Activated CD4-positive, alpha-beta T cell treated with anti-CD3 and anti-CD28 coated beads, Interleukin-2, Interleukin-4, amounts not matched to agents 100 ng/mL and 50 ng/mL, durations not matched to agents 16 hours and 8 hours (primary cell): ENCODE data around the gene LRFN3.
"Not testable (repeated sequence)": the region's sequence is repeated elsewhere in the genome, so short reads cannot be mapped to it uniquely, and the experiment has no call there.

Experiments used
- DNase-seq: peaks from one replicate; pipeline ENCODE4 v3.0.0-alpha.2; 2020; ENCODE audit warnings: low spot score

The LRFN3 gene

DNA sequence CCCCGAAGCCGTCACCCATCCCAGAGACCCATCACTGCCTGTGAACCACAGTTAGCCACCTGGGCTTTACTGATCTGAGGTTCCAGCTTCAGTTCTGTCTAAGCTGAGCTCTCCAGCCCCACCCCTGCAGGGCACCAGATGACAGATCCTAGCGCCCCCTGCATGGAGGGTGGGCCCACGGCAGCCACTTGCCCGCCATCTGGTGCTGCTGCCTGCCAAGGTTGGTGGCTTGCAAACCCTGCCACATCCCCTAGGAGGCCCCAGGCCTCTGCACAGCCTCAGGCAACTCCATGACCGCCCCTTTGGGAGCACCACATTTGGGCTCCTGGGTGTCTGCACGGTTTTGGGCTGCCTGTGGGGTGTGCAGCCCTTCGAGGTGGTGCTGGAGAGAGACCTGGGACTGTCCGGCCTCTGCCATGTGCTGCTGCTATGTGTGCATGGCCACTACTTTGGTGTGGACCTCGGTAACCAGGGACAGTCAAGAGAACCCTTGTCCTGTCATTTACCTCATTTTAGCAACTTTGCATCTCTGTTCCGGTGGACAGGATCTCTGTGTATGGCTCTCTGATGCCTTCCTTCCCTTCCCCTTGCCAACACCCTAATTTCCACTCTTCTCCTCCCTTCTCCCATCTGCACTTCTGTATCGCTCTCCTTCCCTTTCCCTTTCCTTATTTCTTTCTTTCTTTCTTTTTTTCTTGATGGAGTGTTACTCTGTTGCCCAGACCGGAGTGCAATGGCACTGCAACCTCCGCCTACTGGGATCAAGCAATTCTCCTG, 41.5 kb downstream of the LRFN3 start:
- peak; percentile 31 for DNase-seq

DNA sequence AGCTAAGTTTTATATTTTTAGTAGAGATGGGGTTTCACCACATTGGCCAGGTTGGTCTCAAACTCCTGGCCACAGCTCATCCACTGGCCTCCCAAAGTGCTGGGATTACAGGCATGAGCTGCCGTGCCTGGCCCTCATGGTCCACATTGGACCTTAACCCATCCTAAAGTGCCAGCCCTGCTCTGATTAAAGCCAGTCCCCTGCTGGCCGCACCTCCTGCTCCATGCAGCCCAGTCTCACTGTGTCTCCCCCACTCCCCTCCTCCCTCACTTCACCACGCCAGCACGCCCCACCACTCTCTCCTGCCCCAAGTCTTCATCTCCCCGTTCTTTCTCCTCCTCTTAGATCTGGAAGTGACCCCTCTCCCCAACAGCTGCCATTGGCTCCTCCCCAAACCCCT, 42.1 kb downstream of the LRFN3 start:
- DNase-seq: no peak

DNA sequence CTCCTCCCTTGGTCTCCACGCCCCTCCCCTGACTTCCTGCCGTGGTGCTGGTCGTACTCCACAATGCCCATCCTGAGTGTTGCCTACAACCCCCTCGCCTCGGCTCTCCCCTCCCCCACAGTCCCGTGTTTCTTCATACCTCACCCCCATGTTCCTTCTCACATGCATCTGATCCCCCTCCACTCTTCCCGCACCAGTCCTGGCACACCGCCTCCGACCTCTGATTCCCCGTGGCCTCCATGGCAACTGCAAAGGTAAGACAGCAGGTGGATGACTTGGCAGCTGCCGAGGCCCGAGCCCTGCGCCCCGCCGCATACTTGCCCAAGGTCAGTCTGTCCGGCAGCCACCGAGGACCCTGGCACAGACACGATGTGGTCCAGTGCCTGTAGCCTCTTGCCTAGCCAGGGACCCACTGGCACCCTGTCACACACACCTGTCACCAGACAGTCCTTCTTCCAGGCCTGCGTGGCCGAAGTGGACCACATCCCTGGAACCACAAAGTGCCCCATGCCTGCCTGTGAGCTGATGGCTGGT, 42.7 kb downstream of the LRFN3 start:
- DNase-seq: no peak

DNA sequence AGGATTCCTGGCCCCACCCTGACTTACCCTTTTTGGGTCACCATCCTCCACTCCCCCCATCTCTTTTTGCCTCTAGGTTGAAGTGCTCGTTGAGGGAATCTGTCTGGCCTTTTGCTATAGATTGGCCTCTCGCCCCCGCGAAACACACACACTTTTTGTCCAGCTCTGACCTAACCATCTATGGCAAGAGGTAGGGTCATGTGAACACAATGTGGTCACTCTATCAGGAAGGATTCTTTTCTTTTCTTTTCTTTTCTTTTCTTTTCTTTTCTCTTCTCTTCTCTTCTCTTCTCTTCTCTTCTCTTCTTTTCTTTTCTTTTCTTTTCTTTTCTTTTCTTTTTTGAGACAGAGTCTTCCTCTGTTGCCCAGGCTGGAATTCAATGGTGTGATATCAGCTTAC, 44.8 kb downstream of the LRFN3 start:
- DNase-seq: not testable (repeated sequence)

DNA sequence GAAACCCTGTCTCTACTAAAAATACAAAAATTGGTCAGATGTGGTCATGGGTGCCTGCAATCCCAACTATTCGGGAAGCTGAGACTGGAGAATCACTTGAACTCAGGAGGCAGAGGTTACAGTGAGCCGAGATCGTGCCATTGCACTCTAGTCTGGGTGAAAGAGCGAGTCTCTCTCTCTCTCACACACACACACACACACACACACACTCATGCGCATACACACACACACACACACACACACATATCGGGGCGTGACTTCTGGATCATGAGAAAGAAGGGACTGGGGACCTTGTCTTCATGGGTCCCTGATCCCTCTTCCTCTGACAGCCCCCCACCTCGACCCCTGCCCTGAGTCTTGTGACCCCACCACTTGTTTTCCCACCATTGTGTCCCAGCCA, 47.0 kb downstream of the LRFN3 start:
- no peak for DNase-seq

DNA sequence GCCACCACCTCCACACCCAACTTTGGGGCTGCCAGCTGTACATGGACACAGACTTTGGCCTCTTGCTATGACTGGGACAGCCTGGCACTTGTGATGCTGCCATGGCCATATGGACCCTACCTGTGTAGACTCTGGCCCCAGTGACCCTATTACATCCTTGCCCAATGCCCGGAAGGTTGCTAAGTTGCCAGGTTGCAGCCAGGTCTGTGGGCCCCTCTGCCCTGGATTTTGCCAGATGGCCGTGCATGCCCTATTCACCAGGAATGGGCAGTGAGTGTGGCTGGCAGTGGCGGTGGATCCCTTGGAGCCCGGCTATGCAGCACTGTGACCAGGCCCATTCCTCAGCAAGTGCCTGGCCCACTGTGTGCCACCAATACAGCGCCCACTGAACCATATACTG, 49.9 kb downstream of the LRFN3 start:
- no peak for DNase-seq

DNA sequence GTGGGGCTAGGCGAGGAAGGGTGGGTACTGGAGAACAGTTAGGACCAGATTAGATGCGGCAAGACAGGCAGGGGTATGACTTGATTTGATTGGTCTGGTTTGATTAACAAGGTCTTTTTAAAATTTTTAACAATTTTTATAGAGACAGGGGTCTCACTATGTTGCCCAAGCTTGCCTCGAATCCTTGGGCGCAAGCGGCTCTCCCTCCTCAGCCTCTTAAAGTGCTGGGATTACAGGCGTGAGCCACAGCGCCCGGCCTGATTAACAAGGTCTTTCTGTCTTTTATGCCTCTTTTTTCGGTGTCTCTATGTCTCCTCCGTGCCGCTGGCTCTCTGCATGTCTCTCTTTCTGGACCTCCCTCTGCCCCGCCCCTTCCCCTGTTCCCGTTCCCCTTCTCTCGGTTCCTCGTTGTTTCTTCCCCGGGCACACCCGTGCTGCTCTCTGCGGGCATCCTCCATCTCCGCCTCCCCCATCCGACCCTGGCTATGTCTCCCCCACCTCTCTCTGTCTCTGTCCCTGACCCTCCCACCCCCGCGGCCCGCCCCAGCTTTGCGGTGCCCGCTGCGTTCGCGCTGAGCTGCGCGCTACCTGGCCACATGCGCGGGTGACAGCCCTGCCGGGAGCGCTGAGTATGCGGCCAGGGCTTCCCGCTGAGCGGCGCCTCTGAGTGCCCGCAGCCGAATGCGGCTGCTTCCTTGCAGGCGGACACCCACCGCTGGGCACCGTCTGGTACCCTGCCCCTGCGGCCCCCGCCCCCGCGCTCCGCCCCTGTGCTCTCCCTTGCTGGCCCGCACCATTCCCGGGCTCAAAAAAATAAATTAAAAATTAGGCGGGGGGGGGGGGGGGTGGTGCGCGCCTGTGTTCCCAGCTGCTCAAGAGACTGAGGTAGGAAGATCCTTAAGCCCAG, 50.7 kb downstream of the LRFN3 start:
- DNase-seq: no peak

DNA sequence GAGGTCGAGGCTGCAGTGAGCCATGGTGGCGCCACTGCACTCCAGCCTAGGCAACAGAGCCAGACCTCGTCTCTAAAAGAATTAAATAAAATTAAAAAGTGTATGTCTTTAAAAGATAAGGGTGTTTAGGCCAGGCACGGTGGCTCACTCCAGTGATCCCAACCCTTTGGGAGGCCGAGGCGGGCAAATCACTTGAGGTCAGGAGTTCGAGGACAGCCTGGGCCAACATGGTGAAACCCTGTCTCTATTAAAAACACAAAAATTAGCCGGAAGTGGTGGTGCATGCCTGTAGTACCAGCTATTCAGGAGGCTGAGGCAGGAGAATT, 51.4 kb downstream of the LRFN3 start:
- DNase-seq: no peak

DNA sequence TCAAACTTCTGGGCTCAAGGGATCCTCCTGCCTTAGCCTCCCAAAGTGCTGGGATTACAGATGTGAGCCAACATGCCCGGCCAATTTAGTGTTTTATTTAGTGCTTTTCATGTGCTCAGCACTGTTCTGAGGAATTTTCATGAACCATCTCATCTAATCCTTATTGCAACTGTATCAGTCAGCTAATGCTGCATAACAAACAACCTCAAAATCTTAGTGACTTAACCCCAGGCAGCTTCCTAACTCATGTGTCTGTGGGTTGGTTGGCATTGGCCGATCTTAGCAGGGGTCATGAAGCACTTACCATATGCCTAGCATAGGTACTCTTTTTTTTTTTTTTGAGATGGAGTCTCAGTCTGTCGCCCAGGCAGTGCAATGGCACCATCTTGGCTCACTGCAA, 52.6 kb downstream of the LRFN3 start:
- no peak for DNase-seq

DNA sequence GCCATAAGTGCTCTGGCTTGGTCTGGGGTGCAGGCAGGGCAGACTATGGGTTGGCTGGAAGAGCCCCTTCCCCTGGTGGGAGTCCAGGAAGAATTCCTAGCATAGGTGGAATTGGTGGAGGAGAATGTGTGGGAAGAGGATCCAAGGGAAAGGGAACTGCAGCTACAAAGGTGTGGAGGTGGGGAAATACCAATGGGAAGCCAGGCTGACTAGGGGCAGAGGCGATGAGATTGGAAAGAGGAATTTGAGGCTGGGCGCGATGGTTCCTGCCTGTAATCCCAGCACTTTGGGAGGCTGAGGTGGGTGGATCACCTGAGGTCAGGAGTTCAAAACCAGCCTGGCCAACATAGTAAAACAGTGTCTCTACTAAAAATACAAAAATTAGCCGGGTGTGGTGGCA, 54.0 kb downstream of the LRFN3 start:
- DNase-seq: no peak

DNA sequence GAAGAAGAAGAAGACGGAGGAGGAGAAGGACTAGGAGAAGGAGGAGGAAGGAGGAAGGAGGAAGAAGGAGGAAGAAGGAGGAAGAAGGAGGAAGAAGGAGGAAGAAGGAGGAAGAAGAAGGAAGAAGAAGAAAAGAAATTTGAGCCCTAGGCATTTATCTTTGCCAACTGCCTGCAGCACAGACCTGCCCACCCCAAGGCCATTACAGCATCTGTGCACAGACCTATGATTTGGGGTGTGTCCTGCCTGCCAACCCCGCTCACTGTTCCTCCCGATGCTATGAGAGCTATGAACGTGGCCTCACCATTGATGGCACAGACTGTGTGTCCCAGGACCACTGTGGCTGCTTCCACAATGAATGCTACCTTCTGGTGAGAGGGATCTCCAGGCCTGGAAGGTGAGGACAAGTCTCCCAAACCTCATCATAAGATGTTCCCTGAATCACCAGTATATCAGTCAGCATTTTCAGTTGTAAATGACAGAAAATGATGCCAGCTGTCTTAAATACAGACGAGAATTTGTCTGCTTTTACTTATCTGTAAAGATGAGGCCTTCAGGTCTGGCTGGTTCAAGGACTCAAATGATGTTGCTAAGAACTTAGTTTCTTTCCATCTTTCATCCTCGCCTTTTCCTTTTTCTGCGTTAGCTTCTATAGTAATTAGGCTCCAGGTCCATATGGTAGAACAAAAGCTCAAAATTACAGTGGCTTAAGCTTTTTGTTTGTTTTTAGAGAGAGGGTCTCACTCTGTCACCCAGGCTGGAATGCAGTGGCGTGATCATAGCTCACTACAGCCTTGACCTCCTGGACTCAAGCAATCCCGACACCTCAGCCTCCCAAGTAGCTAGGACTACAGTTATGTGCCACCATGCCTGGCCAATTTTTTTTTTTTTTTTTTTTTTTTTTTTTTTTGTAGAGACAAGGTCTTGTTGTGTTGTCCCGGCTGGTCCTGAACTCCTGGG, 54.9 kb downstream of the LRFN3 start:
- no peak for DNase-seq

DNA sequence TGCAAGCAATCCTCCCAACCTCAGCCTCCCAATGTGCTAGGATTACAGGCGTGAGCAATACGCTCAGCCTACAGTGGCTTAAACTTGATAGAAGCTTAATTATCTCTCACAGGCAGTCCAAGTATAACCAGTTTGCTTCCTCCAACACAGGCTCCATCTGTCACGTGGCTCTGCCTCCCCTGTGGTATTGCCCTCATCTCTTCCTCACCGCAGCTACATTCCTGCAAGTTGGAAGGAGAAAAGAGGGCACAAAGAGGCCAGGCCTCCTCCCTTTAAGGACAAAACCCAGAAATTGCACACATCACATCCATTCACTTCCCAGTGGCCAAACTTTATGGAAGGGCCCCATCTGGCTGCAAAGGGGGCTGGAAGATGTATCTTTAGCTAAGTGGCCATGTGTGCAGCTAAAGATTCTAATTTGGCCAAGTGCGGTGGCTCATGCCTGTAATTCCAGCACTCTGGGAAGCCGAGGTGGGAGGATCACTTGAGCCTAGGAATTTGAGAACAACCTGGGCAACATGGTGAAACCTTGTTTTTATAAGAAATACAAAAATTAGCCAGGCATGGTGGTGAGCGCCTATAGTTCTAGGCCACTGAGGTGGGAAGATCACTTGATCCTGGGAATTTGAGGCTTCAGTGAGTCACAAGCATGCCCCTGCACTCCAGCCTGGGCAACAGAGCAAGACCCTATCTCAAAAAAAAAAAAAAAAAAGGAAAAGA, 55.7 kb downstream of the LRFN3 start:
- no peak for DNase-seq

DNA sequence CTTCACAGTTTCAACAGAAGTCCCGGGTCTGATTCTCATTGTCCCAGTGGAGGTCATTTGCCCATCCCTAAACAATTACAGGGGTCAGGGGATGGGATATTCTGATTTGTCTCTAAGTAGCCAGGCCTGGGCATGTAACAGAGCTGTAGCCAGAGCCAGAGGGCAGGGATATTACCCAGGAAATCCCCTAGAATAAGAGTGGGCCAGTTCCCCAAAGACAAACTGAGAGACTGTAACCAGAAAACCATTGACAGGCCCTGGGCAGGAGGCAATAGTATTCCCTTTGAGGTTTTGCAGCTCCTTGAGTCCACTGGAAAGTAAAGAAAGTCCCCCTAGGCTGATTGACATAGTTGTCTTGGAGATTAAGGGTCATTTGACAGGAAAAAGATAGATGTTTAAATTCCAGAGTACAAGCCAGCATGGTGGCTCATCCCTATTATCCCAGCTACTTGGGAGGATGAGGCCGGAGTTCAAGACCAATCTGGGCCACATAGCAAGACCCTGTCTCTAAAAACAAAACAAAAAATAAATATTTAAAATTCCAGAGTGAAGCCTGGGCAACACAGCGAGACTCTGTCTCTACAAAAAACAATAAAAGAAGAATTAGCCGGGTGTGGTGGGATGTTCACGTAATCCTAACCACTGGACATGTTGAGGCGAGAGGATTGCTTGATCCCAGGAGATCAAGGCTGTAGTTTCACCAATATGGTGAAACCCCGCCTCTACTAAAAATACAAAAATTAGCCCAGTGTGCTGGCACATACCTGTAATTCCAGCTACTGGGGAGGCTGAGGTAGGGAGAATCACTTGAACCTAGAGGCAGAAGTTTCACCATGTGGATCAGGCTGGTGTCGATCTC, 57.0 kb downstream of the LRFN3 start:
- no peak for DNase-seq

DNA sequence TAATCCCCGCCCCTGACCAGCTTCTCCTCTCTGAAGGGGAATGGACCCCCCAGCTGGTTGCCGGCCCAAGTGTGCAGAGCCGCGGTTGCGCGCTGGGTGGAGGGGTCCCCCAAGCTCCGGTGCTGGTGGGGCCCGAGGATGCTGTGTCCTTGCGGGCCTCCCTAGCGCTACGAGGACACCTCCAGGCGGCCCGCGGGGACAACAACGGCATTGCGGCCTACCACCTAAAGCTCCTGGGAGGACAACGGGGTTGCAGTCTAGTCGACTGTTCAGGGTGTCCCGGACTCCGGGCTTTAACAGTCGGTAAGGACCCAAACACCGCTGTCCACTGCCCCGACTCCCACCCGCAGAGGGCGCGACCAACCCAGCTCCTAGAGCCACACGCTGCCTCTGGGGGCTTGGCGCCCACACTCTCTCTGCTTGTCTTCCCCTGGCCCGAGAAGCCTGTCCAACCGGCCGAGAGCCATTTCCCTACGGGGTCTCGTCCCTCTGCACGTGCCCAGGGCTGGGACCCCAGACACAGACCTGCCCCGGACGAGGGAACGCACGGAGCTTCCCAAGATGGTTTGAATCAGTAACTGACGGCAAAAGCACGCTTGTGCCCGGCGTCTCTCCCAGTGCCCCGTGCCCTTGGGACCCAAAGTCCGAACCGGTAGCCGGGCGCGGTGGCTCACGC, 57.9 kb downstream of the LRFN3 start:
- no peak for DNase-seq
